LHCN-M2 (cell line): ENCODE results near the gene THEMIS. TPM values are rescaled to one million over a fixed set of nuclear protein-coding genes. Genes with fewer than 3 reads are reported as not detected.
A peak's percentile ranks its signal among the peaks of the same experiment; 100 is the strongest.
"Not testable (repeated sequence)": the region's sequence is repeated elsewhere in the genome, so short reads cannot be mapped to it uniquely, and the experiment has no call there.

Source experiments
- DNase-seq: peaks from one replicate; pipeline ENCODE4 v3.0.0-alpha.2; 2012; ENCODE audit warnings: low read depth
- polyA plus RNA-seq: library from polyadenylated mRNA; unstranded; fragments of >200 nt; gene quantifications from one replicate; pipeline ENCODE4 v1.2.1, GENCODE V29; 2012; ENCODE audit warnings: missing spikeins
- total RNA-seq: library from RNA; depleted of rRNA; stranded (reverse); fragments of >200 nt; gene quantifications from 2 replicates; pipeline ENCODE4 v1.2.3, GENCODE V29; 2014; rRNA removed

THEMIS gene, protein sequence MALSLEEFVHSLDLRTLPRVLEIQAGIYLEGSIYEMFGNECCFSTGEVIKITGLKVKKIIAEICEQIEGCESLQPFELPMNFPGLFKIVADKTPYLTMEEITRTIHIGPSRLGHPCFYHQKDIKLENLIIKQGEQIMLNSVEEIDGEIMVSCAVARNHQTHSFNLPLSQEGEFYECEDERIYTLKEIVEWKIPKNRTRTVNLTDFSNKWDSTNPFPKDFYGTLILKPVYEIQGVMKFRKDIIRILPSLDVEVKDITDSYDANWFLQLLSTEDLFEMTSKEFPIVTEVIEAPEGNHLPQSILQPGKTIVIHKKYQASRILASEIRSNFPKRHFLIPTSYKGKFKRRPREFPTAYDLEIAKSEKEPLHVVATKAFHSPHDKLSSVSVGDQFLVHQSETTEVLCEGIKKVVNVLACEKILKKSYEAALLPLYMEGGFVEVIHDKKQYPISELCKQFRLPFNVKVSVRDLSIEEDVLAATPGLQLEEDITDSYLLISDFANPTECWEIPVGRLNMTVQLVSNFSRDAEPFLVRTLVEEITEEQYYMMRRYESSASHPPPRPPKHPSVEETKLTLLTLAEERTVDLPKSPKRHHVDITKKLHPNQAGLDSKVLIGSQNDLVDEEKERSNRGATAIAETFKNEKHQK
- total RNA-seq: 0.26 TPM in 1 of 2 replicates, not detected in the other
- polyA plus RNA-seq: 0.01 TPM

GRCh38 chr6:127900935-127901334 is at the start of gene THEMIS:
TSS of gene THEMIS (minus strand) at chr6:127901058. CDS start at chr6:127900932, 126 bp downstream.
- no peak for DNase-seq

DNA sequence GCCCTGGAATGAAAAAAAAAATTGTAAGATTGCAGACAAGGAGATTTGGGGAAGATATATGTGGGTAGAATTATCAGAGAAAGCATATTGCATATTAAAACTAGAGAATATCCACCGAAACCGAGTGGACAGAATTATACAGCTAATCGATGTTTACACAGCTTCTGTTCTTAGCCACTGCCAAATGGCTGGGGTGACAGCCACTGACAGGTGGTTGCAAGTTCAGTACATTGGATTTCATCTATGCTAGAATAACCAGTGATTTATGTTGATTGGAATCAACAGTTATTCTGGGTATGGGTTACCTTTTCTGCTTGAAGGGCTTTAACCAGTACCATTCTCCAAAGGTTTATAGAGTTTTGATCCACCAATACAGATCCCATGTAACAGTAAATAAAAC is 48.4 kb upstream of the THEMIS start:
- peak; percentile 39 for DNase-seq

GRCh38 chr6:127946388-127946787 is 45.5 kb upstream of the THEMIS start:
- DNase-seq: no peak

- no peak for DNase-seq
Observed at GRCh38 chr6:127945434-127946097, 44.7 kb upstream of the THEMIS start.

DNA sequence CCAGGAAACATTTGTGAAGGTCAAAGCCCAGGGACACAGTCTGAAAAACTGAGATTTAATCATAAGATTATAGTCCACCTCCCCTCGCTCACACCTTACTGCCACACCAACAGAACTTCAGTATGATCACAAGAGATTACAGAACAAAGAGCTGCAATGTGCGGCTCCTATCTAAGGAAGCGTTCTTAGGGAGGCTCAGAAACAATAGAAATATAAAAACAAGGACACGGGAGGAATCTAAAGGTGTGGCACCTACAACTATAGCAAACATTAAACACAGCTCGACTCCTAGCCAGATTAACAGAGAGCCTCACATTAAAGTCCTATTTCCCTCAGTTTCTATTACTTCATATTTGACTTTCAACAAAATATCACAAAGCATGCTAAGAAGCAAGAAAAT is 40.4 kb upstream of the THEMIS start:
- DNase-seq: no peak

DNA sequence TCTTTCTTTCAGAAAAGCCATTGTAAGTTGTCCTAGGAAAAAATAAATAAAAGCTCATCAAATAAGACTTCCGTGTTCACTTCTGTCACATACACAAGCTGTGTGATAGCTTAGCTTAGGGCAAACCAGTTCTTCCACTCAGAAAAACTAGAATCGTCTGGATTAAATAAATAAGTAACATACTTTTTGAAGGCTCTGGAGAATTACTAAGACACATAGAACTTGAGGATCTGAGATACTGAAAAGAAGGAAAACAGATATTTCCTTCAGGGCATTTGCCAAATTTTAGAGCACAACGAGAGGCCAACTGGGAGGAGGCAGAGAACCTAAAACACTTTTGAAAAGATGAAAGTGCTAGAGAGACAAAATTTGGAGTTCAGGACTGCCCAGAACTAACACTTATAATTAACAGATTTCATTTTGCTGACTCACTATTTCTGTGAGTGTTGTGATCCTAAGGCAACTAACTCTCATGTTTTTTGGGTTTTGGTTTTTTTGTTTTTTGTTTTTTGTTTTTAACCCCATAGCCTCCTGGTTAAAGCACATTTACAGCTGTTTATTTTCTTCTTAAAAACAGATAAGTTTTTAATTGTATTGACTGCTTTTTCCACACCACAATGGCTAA is 38.7 kb upstream of the THEMIS start:
- DNase-seq: peak; percentile 31

- DNase-seq: peak; percentile 88
Observed at GRCh38 chr6:127938701-127939100, 37.8 kb upstream of the THEMIS start.

GRCh38 chr6:127937747-127938146 is 36.9 kb upstream of the THEMIS start:
- no peak for DNase-seq

DNA sequence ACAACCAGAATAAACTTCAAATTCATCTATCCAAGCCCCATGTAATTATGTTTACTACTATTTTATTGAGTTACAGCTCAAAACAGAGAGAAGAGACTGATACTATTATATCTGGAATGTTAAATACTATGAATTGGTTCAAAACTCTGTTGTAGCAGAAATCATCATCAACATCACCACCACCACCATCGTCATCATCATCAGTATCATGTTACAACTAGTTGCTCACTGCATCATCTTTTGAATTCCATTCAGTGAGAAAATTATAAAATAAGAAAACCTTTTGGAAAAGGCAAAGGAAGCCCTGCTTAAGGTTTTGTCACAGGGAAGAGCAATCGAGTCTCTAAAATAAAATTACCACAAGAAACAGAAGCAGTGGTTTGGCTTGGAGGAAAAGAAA is 36.2 kb upstream of the THEMIS start:
- peak; percentile 42 for DNase-seq

DNA sequence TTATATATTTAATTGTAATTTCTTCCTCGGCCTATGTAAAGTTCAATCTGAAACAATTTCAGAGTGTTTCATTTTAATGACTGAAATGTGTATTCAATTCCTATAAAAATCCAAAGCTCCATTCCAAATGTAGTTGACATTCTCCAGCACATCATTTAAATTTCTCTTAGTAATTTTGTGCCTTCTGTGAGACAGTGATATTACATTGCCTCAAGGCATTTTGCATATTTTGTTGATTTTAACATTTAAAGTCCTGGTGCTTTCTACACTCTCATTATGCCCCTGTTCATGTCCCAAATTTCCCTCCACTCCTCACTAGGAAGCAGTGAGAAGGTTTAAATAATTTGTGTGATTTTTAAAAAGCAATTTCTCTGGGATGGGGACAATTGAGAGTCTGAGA is 34.1 kb upstream of the THEMIS start:
- no peak for DNase-seq

- DNase-seq: no peak
Observed at GRCh38 chr6:127933852-127934840, 33.3 kb upstream of the THEMIS start.

GRCh38 chr6:127933137-127933536 is 32.3 kb upstream of the THEMIS start:
- DNase-seq: no peak

DNA sequence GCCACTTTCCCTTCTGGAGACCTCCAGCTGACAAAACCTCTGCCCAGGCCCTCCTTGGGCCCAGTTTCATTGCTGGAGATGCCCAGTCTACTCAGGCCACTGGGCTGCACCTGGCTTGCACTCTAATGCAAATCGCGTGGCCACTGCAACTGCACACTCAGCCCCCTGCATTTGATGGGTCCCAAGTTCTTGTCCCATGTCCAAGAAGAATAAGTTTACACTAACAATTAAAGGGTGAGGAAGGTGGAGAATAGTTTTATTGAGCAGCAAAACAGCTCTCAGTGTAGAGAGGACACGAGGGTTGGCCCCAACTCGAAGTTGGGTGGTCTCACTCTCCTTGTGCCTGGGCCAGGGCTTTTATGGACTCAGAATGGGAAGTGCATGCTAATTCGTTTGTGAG is 31.9 kb upstream of the THEMIS start:
- DNase-seq: no peak

DNA sequence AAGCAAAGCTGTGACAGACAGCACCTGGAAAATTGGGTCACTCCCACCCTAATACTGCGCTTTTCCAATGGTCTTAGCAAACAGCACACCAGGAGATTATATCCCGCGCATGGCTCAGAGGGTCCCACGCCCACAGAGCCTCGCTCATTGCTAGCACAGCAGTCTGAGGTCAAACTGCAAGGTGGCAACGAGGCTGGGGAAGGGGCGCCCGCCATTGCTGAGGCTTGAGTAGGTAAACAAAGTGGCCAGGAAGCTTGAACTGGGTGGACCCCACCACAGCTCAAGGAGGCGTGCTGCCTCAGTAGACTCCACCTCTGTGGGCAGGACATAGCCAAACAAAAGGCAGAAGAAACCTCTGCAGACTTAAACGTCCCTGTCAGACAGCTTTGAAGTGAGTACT is 25.6 kb upstream of the THEMIS start:
- not testable (repeated sequence) for DNase-seq

DNA sequence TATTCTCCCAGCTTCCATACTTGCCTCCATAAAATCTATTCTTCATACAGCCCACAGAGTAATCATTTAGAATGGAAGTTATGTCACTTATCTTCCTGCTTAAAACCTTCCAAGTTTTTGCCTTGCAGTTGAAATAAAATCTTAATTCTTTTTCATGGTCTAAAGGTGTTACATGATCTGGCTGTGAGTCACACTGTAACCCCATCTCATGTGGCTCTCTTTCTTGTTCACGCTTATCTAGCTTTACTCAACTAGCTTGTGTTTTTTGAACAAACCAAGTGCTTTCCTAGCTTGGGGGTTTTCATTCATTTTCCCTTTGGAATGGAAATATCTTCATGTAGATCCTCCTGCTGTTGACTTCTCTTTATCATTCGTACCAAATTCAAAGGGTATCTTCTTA is 23.6 kb upstream of the THEMIS start:
- peak; percentile 67 for DNase-seq

GRCh38 chr6:127924031-127924430 is 23.2 kb upstream of the THEMIS start:
- DNase-seq: no peak

GRCh38 chr6:127923135-127923534 is 22.3 kb upstream of the THEMIS start:
- DNase-seq: no peak

GRCh38 chr6:127921982-127922381 is 21.1 kb upstream of the THEMIS start:
- no peak for DNase-seq

DNA sequence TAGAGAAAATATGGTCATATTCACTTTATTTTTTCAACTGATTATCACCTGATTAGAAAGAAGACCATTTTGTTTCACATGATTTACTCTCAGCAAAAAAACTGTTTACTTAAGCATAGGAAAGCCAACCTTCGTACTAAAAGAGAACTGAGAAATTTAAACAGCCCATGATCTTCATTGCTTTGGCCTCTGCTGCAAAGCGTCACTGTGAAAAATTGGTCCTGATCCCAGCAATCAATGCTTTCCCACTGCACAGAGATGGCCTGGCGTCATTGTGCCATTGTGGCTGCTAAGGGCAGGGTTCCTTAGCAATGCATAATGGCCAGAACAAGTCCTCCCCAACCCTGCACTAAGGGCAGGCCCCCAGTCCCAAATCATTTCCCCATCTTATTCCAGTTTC is 19.9 kb upstream of the THEMIS start:
- DNase-seq: no peak

DNA sequence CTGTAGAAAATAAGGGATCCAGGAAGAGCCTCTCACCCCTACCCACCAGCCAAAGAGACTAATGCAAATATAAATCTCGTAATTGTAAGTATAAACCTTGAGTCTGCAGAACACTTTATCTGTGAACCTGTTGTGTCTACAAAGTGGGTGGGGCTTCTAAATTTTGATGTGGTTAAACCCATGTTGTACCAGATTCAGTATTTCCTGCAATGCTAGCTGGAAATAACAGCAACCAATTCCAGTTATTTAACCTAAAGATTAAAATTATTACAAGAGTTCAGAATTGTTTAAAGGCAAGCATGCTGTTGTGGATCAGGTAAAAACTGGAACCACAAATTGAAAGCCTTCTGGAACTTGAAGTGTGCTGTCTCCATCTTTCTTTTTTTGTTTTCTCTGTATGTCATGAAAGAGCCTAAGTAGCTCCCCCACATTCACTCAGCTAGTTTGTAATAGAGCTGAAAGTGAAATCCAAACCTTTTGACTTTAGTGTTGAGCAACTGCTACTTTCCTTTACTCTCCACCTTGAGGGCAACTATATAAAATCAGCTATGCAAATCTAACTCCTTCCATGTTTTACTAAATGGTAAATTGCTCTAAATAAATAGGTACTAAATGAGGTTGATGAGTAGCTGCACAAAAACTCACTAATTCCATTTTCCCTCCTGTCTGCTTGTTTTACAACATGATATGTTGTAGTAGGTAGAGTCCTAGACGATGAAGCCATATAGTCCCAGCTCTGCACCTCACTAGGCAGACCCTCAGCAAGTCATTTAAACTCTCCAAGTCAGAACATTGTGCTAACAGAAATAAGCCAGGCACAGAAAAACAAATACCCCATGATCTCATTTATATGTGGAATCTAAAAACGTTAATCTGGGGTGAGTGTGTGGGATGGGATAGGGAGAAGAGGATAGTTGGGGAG is 17.9 kb upstream of the THEMIS start:
- DNase-seq: no peak
